Stimulated activated CD4-positive, alpha-beta T cell treated with anti-CD3 and anti-CD28 coated beads, Interleukin-12 subunit alpha, Interleukin-12 subunit beta, amount 100 ng/mL, for 24 hours (primary cell): ENCODE measurements around the gene NCOA3.

Experiments
- DNase-seq, 2 experiments: peaks; one replicate each; pipeline ENCODE4 v3.0.0-alpha.2; 2020; ENCODE audit warnings: low read depth in 2 of 2

The NCOA3 gene

GRCh38 chr20:47635256-47635655, 133.6 kb downstream of the NCOA3 start:
- no peak for DNase-seq

- no peak for DNase-seq
Observed at GRCh38 chr20:47638851-47639250, 137.2 kb downstream of the NCOA3 start.

- no peak for DNase-seq
Observed at GRCh38 chr20:47642118-47642517, 140.4 kb downstream of the NCOA3 start.

GRCh38 chr20:47642624-47643023, 140.9 kb downstream of the NCOA3 start:
- DNase-seq: no peak

- DNase-seq: no peak
Observed at GRCh38 chr20:47645632-47646031, 143.9 kb downstream of the NCOA3 start.

- no peak for DNase-seq
Observed at GRCh38 chr20:47647994-47648393, 146.3 kb downstream of the NCOA3 start.

GRCh38 chr20:47648943-47649342, 147.3 kb downstream of the NCOA3 start:
- DNase-seq: no peak

- no peak for DNase-seq
Observed at GRCh38 chr20:47652301-47652700, 150.6 kb downstream of the NCOA3 start.

- DNase-seq: no peak
Observed at GRCh38 chr20:47652794-47653193, 151.1 kb downstream of the NCOA3 start.

GRCh38 chr20:47653869-47654268, 152.2 kb downstream of the NCOA3 start:
- no peak for DNase-seq

- no peak for DNase-seq
Observed at GRCh38 chr20:47654370-47654769, 152.7 kb downstream of the NCOA3 start.

- no peak for DNase-seq
Observed at GRCh38 chr20:47655635-47656034, 153.9 kb downstream of the NCOA3 start.

- DNase-seq: no peak
Observed at GRCh38 chr20:47656318-47656717, 154.6 kb downstream of the NCOA3 start.

GRCh38 chr20:47659904-47660601, 158.4 kb downstream of the NCOA3 start:
- no peak for DNase-seq

- no peak for DNase-seq
Observed at GRCh38 chr20:47660602-47660905, 158.9 kb downstream of the NCOA3 start.

- DNase-seq: no peak
Observed at GRCh38 chr20:47660983-47661700, 159.5 kb downstream of the NCOA3 start.

GRCh38 chr20:47661714-47662113, 160.0 kb downstream of the NCOA3 start:
- DNase-seq: no peak

GRCh38 chr20:47662483-47663353, 161.0 kb downstream of the NCOA3 start:
- no peak for DNase-seq

GRCh38 chr20:47663354-47664067, 161.8 kb downstream of the NCOA3 start:
- DNase-seq: peak; percentile 55 to 69

GRCh38 chr20:47664068-47664437, 162.4 kb downstream of the NCOA3 start:
- no peak for DNase-seq

- no peak for DNase-seq
Observed at GRCh38 chr20:47664744-47665143, 163.1 kb downstream of the NCOA3 start.
